ENCODE results near the gene CDKN1A.

CDKN1A gene

GRCh38 chr6:36729161-36729524 lies 50.6 kb downstream of the CDKN1A start (continued):
- TF ChIP-seq ZNF362 (tag by site-specific recombination; IDR thresholded peaks at IDR 0.05) = no peak
- no peak for TF ChIP-seq KLF17 (tag by site-specific recombination; IDR thresholded peaks at IDR 0.05)
- TF ChIP-seq ATF2 (tag by site-specific recombination; IDR thresholded peaks at IDR 0.05; ENCODE audit: low read depth) = peak; percentile 27; the same call in 1 of the 2 replicates
- TF ChIP-seq, protein P1, sequence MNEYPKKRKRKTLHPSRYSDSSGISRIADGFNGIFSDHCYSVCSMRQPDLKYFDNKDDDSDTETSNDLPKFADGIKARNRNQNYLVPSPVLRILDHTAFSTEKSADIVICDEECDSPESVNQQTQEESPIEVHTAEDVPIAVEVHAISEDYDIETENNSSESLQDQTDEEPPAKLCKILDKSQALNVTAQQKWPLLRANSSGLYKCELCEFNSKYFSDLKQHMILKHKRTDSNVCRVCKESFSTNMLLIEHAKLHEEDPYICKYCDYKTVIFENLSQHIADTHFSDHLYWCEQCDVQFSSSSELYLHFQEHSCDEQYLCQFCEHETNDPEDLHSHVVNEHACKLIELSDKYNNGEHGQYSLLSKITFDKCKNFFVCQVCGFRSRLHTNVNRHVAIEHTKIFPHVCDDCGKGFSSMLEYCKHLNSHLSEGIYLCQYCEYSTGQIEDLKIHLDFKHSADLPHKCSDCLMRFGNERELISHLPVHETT (tag by site-specific recombination; IDR thresholded peaks at IDR 0.05) = no peak

GRCh38 chr6:36730424-36731380 lies 52.2 kb downstream of the CDKN1A start:
- Histone ChIP-seq H3K27ac (ENCODE audit: extremely low read depth, low read depth, low read length) (no peak overlapping the region), H3K36me3 (ENCODE audit: control insufficient read depth in 2 of 2, insufficient read depth in 1 of 2, low read length in 2 of 2) (no peaks in the 10 kb centered on the region), H3K9me3 (ENCODE audit: control insufficient read depth, insufficient read depth, low read depth, low read length) (no peaks in the 10 kb centered on the region), H3K4me1 (ENCODE audit: control insufficient read depth, insufficient read depth, low read length) (no peaks in the 10 kb centered on the region), H3K4me3 (ENCODE audit: low read depth, low read length) (no peak overlapping the region)
- CTCF ChIA-PET = interaction anchor here (0.5 to 4.5 kb wide), 9 partner anchors 28 to 634 kb away, joined by 3 to 25 read pairs (median 3); no protein-coding TSS in a partner anchor
- POLR2A ChIA-PET = no interaction called here
- TF ChIP-seq EGR2 (tag by site-specific recombination; IDR thresholded peaks at IDR 0.05; ENCODE audit: low read depth) = peak; percentile 60; the same call in 1 of the 2 replicates
- TF ChIP-seq, protein P2, sequence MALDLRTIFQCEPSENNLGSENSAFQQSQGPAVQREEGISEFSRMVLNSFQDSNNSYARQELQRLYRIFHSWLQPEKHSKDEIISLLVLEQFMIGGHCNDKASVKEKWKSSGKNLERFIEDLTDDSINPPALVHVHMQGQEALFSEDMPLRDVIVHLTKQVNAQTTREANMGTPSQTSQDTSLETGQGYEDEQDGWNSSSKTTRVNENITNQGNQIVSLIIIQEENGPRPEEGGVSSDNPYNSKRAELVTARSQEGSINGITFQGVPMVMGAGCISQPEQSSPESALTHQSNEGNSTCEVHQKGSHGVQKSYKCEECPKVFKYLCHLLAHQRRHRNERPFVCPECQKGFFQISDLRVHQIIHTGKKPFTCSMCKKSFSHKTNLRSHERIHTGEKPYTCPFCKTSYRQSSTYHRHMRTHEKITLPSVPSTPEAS (tag by site-specific recombination; IDR thresholded peaks at IDR 0.05) = peak; percentile 86
- TF ChIP-seq ZFHX2 (tag by site-specific recombination; conservative IDR thresholded peaks at IDR 0.05) = peak; percentile 81
- no peak for TF ChIP-seq ZNF501 (tag by site-specific recombination; IDR thresholded peaks at IDR 0.05)

DNA sequence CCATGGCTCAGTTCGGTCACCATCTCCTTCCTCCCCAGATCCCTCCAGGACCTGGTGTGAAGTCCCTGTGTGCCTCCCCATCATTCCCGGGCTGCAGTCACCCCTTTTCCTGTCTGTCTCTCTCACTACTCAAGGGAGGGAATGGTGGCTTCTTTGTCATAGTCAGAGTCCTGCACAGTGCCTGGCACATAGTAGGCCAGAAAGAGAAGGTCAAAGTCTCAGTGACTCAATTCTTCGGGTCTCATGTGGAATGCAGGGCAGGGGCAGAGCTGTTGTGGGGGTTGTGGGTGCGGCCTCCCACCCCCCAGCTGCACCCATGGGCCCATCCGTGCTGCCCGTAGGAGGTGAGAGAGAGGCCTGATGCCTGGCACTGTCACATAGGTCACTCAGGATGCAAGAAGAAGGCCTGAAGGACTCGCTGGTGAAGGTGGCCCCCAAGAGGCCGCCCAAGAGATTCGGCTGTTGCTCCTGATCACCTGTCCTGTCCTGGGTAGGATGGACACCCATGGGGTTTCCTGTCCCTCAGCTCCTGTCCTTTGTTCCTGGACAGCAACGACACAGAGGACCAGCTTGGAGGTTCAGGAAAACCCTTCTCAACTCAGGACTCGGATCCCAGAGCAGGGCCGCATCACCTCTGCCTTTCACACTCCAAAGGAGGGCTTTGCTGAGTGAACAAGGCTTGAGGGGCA lies 53.3 kb downstream of the CDKN1A start:
- no peaks in the 10 kb centered on the region for H3K36me3 ChIP-seq (ENCODE audit: control insufficient read depth in 2 of 2, insufficient read depth in 1 of 2, low read length in 2 of 2)
- no peak overlapping the region for H3K4me3 ChIP-seq (ENCODE audit: low read depth, low read length)
- no peaks in the 10 kb centered on the region for H3K4me1 ChIP-seq (ENCODE audit: control insufficient read depth, insufficient read depth, low read length)
- CTCF ChIA-PET = interaction anchor here (1.1 to 4.5 kb wide), 6 partner anchors 7 to 391 kb away, joined by 3 to 25 read pairs (median 8); no protein-coding TSS in a partner anchor
- no peaks in the 10 kb centered on the region for H3K9me3 ChIP-seq (ENCODE audit: control insufficient read depth, insufficient read depth, low read depth, low read length)
- H3K27ac ChIP-seq (ENCODE audit: extremely low read depth, low read depth, low read length) = no peak overlapping the region
- TF ChIP-seq, protein P3, sequence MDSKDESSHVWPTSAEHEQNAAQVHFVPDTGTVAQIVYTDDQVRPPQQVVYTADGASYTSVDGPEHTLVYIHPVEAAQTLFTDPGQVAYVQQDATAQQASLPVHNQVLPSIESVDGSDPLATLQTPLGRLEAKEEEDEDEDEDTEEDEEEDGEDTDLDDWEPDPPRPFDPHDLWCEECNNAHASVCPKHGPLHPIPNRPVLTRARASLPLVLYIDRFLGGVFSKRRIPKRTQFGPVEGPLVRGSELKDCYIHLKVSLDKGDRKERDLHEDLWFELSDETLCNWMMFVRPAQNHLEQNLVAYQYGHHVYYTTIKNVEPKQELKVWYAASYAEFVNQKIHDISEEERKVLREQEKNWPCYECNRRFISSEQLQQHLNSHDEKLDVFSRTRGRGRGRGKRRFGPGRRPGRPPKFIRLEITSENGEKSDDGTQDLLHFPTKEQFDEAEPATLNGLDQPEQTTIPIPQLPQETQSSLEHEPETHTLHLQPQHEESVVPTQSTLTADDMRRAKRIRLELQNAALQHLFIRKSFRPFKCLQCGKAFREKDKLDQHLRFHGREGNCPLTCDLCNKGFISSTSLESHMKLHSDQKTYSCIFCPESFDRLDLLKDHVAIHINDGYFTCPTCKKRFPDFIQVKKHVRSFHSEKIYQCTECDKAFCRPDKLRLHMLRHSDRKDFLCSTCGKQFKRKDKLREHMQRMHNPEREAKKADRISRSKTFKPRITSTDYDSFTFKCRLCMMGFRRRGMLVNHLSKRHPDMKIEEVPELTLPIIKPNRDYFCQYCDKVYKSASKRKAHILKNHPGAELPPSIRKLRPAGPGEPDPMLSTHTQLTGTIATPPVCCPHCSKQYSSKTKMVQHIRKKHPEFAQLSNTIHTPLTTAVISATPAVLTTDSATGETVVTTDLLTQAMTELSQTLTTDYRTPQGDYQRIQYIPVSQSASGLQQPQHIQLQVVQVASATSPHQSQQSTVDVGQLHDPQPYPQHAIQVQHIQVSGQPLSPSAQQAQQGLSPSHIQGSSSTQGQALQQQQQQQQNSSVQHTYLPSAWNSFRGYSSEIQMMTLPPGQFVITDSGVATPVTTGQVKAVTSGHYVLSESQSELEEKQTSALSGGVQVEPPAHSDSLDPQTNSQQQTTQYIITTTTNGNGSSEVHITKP (tag by site-specific recombination; IDR thresholded peaks at IDR 0.05) = peak; percentile 31; the same call in 1 of the 2 replicates
- TF ChIP-seq ZNF335 (tag by site-specific recombination; conservative IDR thresholded peaks at IDR 0.05) = no peak
- POLR2A ChIA-PET = no interaction called here
